Stimulated activated CD8-positive, alpha-beta memory T cell treated with anti-CD3 and anti-CD28 coated beads, Interleukin-12 subunit alpha, Interleukin-12 subunit beta, amount 100 ng/mL, for 1 hour (primary cell): ENCODE results near the gene HLTF.
"Not testable (repeated sequence)": the region's sequence is repeated elsewhere in the genome, so short reads cannot be mapped to it uniquely, and the experiment has no call there.

Experiments
- DNase-seq: peaks from one replicate; pipeline ENCODE4 v3.0.0-alpha.2; 2020; ENCODE audit warnings: low read depth

Gene HLTF, protein sequence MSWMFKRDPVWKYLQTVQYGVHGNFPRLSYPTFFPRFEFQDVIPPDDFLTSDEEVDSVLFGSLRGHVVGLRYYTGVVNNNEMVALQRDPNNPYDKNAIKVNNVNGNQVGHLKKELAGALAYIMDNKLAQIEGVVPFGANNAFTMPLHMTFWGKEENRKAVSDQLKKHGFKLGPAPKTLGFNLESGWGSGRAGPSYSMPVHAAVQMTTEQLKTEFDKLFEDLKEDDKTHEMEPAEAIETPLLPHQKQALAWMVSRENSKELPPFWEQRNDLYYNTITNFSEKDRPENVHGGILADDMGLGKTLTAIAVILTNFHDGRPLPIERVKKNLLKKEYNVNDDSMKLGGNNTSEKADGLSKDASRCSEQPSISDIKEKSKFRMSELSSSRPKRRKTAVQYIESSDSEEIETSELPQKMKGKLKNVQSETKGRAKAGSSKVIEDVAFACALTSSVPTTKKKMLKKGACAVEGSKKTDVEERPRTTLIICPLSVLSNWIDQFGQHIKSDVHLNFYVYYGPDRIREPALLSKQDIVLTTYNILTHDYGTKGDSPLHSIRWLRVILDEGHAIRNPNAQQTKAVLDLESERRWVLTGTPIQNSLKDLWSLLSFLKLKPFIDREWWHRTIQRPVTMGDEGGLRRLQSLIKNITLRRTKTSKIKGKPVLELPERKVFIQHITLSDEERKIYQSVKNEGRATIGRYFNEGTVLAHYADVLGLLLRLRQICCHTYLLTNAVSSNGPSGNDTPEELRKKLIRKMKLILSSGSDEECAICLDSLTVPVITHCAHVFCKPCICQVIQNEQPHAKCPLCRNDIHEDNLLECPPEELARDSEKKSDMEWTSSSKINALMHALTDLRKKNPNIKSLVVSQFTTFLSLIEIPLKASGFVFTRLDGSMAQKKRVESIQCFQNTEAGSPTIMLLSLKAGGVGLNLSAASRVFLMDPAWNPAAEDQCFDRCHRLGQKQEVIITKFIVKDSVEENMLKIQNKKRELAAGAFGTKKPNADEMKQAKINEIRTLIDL

GRCh38 chr3:149086232-149086988 lies at the start of gene HLTF:
HLTF (minus strand) TSS chr3:149086533; CDS start chr3:149086336, 197 bp downstream.
- DNase-seq: peak; percentile 82

- no peak for DNase-seq
Observed at GRCh38 chr3:149134575-149134974, 48.2 kb upstream of the HLTF start.

DNA sequence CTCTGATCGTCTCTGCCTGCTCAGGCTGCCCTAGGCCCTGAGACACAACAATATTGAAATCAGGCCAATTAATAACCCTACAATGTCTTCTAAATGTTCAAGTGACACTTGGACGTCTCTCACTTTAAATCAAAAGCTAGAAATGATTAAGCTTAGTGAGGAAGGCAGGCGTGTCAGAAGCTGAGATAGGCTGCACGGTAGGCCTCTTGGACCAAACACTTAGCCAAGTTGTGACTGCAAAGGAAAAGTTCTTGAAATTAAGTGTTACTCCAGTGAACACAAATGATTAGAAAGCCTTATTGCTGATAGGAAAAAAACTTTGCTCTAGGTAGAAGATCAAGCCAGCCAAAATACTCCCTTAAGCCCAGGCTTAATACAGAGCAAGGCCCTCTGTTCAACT lies 45.3 kb upstream of the HLTF start:
- DNase-seq: no peak

- peak; percentile 66 for DNase-seq
Observed at GRCh38 chr3:149129326-149130205, 43.2 kb upstream of the HLTF start, which contains the start of gene HPS3. HPS3 (plus strand) TSS chr3:149129638; CDS start chr3:149129724, 86 bp downstream.

DNA sequence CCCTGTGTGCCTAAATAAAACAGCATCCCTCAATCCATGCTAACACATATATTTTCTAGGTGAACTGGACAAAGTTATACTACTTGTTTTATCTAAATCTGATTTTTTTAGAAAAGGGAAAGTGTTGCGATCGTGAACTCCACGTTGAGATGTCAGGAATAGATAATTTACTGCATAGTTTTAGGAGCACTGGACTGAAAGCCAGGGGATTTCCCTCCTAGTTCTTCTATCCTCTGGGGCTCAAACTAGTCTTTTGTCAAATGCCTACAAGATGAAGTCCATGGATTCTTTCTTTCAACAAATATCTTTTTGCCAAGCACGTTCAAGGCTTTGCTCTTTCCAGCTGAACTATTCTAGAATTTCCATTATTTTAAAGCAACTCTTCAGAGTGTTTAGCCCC lies 42.5 kb upstream of the HLTF start:
- DNase-seq: no peak

DNA sequence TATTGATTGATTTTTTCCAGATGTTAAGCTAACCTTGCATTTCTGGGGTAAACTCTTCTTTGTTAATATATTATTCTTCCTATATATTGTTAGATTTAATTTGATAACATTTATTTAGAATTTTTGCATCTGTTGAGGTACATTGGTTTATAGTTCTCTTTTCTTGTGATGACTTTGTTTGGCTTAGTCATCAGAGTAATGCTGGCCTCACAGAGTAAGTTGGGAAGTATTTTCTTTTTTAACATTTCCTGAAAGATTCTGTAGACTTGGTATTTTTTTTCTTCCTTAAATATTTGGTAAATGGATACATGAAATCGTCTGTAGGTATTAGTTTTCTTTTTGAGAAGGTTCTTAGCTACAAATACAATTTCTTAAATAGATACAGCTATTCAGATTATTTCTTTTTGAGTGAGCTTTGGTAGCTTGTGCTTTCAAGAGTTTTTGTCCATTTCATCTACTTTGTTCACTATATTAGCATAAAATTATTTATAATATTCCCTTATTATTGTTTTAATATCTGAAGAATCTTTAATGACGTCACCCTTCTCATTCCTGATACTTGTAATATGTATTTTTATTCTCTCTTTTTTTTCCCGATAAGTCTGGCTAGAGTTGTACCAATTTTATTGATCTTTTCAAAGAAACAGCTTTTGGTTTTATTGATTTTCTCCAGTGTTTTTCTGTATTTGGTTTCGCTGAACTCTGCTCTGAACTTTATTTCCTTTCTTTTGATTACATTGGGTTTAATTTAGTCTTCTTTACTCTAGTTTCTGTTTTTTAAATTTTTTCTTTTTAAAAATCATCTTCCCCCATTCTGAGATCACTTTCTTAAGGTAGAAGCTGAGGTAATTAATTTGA lies 36.6 kb upstream of the HLTF start:
- DNase-seq: no peak

DNA sequence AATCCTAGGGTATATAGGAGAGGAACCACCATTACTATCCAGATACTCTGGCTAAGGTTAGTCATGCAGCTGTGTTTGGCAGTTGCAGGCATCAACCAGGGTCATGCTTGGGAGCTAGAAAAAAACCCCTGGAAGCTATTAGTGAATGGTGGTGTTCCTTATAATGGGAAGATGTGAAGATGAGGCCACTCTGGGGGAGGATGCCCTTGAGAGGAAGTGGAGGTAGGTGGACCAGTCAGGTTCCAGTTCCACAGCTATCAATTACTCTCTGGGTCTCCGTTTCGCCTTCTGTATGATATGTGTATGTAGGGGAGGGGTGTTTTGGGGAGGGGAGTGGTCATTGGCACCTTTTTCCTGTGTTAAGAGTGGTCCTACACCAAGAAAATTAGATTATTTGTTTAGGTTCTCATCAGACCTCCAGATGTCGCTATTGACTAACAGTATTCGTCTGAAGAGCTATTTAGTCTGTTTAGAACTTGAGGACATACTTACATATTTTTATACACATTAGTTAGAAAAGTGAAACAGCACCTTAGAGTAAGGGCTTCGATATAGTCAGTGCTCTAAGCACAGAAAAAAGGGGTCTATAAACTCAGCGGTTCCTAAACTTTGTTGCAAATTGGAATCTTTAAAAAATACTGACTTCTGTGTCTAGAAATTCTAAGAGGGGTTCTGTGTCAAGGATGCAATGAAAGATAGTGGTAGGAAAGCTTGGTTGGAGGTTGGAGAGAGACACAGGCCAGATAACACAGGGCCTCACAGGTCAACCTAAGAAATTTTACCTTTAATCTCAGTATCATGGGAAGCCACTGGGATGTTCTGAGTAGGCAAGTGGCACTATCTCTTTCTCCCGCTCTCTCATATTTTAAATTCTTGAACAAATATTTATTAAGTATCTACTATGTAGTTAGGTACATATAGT lies 34.0 kb upstream of the HLTF start:
- no peak for DNase-seq

GRCh38 chr3:149119466-149119865 lies 33.1 kb upstream of the HLTF start:
- DNase-seq: no peak

DNA sequence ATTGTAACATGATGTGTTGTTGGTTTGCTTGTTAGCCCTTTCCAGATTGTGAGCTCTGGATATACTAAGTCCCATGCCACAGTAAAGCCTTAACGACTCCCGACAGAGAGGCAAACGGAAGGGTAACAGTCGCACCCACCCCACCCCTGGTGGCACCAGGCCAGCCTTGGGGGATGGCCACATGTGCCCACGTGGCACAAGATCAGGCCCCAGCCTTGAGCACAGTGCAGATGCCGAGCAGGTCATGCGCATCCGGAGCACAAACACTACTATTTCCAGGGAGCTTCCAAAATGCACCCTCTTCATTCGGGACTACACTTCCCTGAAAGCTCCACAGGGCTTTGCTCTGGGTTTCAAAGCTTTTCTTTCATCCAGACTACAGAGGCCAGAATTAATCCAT lies 32.4 kb upstream of the HLTF start:
- DNase-seq: no peak

DNA sequence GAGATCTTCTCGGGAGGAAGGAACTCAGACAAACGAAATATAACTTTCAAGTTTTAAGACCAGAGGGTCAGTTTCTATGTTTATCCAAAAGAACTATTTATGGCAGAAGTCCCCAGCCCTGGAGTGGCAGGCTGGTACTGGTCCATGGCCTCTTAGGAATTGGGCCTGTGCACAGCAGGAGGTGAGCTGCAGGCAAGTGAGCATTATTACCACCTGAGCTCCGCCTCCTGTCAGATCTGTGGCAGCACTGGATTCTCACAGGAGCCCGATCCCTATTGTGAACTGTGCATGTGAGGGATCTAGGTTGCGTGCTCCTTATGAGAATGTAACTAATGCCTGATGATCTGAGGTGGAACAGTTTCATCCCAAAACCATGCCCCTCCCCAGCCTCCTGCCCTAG lies 28.8 kb upstream of the HLTF start:
- DNase-seq: no peak

DNA sequence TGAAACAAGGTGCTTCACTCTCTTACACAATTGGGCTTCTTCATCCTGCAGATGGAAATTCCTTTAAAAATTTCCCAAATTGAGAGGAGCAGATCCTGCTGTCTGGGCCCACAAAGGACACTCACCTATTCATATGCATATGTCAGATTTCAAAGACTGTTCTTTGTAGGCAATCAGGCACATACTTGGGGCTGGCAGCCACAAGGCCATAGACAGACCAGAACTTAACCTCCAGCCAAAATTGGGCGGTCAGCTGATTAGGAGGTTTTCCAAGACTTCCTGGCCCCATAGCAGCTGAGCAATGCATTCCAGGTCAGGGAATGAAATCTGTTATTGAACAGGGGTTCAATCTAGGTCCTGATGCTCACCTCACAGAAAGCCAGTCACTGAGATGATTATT lies 28.1 kb upstream of the HLTF start:
- DNase-seq: no peak

DNA sequence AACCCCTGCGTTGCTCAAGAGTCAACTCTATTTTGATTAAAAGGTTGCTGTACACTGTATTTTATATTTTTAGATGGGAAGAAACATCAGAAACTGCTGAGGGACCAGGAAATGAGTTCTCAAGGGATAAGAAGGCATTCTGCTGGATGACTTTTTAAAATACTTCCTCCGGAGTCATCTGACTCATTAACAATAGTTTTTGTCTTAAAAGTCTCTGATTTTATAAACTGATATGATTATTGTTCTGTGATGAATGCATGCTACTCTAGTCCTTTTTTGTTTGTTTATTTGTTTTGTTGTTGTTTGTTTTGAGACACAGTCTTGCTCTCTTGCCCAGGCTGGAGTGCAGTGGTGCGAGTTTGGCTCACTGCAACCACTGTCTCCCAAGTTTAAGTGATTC lies 18.2 kb upstream of the HLTF start:
- DNase-seq: no peak

GRCh38 chr3:149101641-149102040 lies 15.3 kb upstream of the HLTF start:
- no peak for DNase-seq

DNA sequence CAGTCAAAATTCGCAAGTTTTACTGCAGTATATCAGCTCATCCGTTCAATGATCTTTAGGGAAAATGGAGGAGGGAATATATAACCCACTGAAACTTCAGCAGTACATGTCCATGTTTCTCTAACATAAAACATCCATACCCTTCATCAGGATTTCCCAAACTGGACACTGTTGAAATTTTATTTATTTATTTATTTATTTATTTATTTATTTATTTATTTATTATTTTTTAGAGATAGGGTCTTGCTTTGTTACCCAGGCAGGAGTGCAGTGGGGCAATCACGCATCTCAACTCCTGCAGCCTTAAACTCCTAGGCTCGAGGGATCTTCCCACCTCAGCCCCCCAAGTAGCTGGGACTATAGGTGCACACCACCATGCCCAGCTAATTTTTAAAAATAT lies 14.8 kb upstream of the HLTF start:
- no peak for DNase-seq

- DNase-seq: not testable (repeated sequence)
Observed at GRCh38 chr3:149097987-149098386, 11.7 kb upstream of the HLTF start.

GRCh38 chr3:149095487-149095886 lies 9.2 kb upstream of the HLTF start:
- DNase-seq: no peak

DNA sequence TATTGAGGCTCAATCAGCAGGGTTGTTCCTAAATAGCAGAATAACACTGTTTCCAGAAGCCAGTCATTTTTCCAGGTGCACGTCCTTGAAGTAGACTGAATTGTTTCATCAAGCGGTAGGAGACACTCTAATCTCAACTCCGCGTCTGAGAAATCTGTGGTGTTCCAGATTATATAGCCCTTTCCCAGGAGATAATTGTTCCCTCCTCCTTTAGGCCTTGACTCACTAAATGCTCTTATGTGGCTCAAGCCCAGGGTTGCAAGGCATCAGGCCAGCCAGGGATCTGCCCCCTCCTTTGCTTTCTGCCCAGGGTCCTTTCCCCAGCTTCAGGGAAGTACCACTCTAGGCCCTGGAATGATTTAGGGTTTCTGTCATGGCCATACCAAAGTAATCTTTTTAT lies 5.7 kb upstream of the HLTF start:
- DNase-seq: no peak

DNA sequence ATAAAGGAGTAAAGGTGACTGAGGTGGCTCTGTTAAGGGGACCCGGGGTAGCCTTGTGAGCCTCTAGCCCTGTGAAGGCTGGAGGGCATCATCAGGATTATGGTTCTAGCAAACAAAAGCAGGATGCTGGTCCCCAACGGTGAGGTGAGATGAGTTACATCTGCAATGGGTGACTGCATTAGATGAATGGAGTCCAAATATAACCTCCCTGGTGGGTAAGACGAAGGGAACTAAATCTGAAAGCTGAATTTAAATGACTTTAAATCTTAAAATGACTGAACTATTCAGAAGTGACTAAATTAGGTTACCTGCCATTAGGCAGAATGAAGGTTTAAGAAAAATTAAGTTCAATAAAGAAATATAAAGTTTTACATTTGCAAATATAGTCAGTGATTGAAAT lies 4.6 kb upstream of the HLTF start:
- DNase-seq: no peak

- DNase-seq: no peak
Observed at GRCh38 chr3:149090461-149090860, 4.1 kb upstream of the HLTF start.
